Parathyroid adenoma (tissue), 2 donors: ENCODE measurements around the gene EYA3.

Source experiments
- H2AFZ ChIP-seq: fragments of 300-600 bp; sonication (generic); one replicate; pipeline ENCODE4 v1.7.0; 2017; ENCODE audit warnings: antibody characterized with exemption, mild to moderate bottlenecking
- H3K27ac ChIP-seq: fragments of 300-600 bp; sonication (generic); one replicate; pipeline ENCODE4 v1.7.0; 2017
- H3K27me3 ChIP-seq: fragments of 300-600 bp; sonication (generic); one replicate; pipeline ENCODE4 v1.7.0; 2017; ENCODE audit warnings: low read length; ENCODE audit not compliant: control insufficient read depth, insufficient read depth
- H3K36me3 ChIP-seq: fragments of 300-600 bp; sonication (generic); one replicate; pipeline ENCODE4 v1.7.0; 2017; ENCODE audit warnings: low read length; ENCODE audit not compliant: control insufficient read depth, insufficient read depth
- H3K4me1 ChIP-seq: fragments of 300-600 bp; sonication (generic); one replicate; pipeline ENCODE4 v1.7.0; 2017; ENCODE audit warnings: control low read depth
- H3K4me2 ChIP-seq: fragments of 300-600 bp; sonication (generic); one replicate; pipeline ENCODE4 v1.7.0; 2017; ENCODE audit warnings: low read length
- H3K4me3 ChIP-seq: fragments of 300-600 bp; sonication (generic); one replicate; pipeline ENCODE4 v1.7.0; 2017; ENCODE audit warnings: low read depth, low read length
- H3K79me2 ChIP-seq: fragments of 300-600 bp; sonication (generic); one replicate; pipeline ENCODE4 v1.7.0; 2017; ENCODE audit warnings: control low read depth
- H3K9ac ChIP-seq: fragments of 300-600 bp; sonication (generic); one replicate; pipeline ENCODE4 v1.7.0; 2017; ENCODE audit warnings: mild to moderate bottlenecking
- H3K9me3 ChIP-seq: fragments of 300-600 bp; sonication (generic); one replicate; pipeline ENCODE4 v1.7.0; 2017; ENCODE audit warnings: low read length; ENCODE audit not compliant: control insufficient read depth
- TF ChIP-seq, protein P1 (sequence below): fragments of 300-600 bp; sonication (generic); IDR thresholded peaks from one replicate; pipeline ENCODE4 v1.7.0; 2017; ENCODE audit warnings: antibody characterized with exemption, mild to moderate bottlenecking
- donor health status: primary hyperparathyroidism.

EYA3 gene

DNA sequence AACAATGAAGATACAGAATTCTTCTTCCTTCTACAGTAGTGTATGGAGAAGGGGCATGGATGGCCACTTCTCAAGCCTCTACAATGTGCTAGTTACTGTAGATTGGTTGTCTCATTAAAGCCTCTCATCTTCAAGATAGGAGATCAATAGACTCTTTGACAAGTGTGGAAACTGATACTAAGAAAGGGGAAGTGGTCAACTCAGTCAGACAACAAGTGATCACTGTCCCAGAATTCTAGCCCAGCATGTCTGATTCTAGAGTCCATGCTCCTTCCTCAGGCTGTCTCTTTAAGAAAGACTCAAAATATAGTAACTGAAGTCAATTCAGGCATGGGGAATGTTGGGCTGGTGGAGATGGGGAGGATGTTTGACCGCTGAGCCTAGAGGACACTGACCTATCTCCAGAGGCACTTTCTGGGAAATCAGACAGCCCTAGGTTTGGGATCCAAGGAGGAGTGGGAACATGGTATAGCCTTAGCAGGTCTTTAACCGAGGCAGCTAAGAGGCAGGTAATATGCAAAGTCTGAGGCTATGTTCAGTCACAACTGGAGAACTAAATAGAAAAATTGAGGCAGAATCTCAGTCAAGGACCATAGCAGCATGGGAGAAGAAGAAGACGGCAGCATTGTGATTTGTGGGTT is 39.3 kb upstream of the EYA3 start:
- no peaks in the 10 kb centered on the region for H3K79me2 ChIP-seq
- H2AFZ ChIP-seq, result no peak overlapping the region
- TF ChIP-seq, protein P1, sequence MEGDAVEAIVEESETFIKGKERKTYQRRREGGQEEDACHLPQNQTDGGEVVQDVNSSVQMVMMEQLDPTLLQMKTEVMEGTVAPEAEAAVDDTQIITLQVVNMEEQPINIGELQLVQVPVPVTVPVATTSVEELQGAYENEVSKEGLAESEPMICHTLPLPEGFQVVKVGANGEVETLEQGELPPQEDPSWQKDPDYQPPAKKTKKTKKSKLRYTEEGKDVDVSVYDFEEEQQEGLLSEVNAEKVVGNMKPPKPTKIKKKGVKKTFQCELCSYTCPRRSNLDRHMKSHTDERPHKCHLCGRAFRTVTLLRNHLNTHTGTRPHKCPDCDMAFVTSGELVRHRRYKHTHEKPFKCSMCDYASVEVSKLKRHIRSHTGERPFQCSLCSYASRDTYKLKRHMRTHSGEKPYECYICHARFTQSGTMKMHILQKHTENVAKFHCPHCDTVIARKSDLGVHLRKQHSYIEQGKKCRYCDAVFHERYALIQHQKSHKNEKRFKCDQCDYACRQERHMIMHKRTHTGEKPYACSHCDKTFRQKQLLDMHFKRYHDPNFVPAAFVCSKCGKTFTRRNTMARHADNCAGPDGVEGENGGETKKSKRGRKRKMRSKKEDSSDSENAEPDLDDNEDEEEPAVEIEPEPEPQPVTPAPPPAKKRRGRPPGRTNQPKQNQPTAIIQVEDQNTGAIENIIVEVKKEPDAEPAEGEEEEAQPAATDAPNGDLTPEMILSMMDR, result no peak
- no peak overlapping the region for H3K4me3 ChIP-seq
- no peak overlapping the region for H3K4me2 ChIP-seq
- no peak overlapping the region for H3K27ac ChIP-seq
- H3K4me1 ChIP-seq, result no peaks in the 10 kb centered on the region
- no peaks in the 10 kb centered on the region for H3K9me3 ChIP-seq
- no peak overlapping the region for H3K9ac ChIP-seq
- no peaks in the 10 kb centered on the region for H3K36me3 ChIP-seq
- H3K27me3 ChIP-seq, result no peaks in the 10 kb centered on the region

DNA sequence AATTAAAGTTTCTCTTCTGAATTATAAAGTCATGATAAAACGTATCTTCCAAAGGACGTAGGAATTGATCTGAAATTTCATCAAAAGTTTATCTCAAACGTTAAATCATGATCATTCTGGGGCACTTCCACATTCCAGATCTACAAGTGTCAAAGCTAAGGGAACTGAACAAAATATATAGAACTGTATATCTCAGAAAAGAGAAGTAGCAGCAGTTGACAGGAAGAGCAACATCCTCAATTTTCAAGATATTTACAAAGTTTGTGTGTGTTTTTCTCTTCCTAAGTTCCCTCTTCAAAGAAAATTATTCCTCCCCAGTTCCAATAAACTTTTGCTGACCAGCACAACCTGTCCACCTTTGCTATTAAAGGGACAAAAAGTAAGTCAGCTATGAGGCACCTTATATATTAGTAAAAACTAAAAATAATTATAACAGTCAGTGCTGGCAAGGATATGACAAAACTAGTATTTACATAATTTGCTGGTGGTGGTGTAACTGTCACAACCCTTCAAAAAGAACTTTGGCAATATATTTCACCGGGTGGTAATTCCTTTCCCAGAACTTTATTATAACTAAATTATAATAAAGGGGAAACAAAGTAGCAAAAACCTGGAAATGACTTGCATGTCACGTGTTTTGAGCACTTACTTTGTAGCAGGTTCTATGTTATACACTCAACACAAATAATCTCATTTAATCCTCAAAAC is 38.5 kb upstream of the EYA3 start:
- no peaks in the 10 kb centered on the region for H3K79me2 ChIP-seq
- no peaks in the 10 kb centered on the region for H3K27me3 ChIP-seq
- H3K4me1 ChIP-seq, result no peaks in the 10 kb centered on the region
- H3K36me3 ChIP-seq, result no peaks in the 10 kb centered on the region
- no peak overlapping the region for H2AFZ ChIP-seq
- TF ChIP-seq, protein P1, result no peak
- H3K9ac ChIP-seq, result no peak overlapping the region
- H3K4me3 ChIP-seq, result no peak overlapping the region
- no peak overlapping the region for H3K27ac ChIP-seq
- H3K9me3 ChIP-seq, result no peaks in the 10 kb centered on the region
- no peak overlapping the region for H3K4me2 ChIP-seq

DNA sequence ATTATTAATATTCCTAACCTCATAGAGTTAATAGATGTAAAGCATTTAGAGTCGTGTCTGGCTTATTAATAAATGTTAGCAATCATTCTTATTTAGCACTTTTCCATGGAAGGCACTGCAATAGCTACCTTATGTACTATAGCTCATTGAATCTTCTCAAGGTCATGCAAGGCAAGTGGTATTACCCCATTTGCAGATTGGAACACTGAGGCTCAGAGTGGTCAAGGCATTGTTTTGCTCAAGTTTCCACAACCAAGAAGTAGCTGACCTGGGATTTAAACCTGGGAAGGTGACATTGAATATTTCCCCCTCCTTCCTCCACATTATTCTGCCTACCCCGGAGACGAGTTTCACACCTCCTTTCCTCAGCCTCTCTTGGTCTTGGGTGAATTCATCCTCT is 37.8 kb upstream of the EYA3 start:
- no peak overlapping the region for H3K4me3 ChIP-seq

DNA sequence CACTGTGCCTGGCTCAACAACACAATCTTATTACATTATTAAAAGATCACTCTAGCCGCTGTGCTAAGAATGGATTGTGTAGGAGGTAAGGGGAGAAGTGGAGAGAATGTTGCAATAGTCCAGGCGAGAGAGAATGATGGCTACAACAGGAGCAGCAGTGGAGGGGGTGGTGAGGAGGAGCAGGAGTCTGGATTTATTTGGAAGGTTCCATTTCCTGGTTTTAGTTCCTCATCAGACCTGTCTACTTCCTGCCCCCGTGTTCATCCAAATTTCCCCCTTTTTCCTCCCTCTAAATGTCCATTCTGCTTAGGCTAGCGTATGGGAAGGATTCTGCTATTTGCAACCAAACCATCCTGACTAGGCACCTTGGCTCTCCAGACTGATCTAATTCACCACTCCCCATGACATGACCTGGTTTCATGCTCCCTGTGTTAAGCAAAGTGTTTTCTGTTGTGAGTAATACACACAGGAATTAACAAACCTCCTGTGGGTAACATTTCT is 35.1 kb upstream of the EYA3 start:
- Histone ChIP-seq H3K79me2 (no peaks in the 10 kb centered on the region), H3K36me3 (no peaks in the 10 kb centered on the region), H3K4me1 (no peaks in the 10 kb centered on the region), H2AFZ (no peak overlapping the region), H3K27me3 (no peaks in the 10 kb centered on the region), H3K9me3 (no peaks in the 10 kb centered on the region), H3K9ac (no peak overlapping the region), H3K27ac (no peak overlapping the region), H3K4me3 (no peak overlapping the region), H3K4me2 (no peak overlapping the region)
- TF ChIP-seq, protein P1, result no peak

More for the DNA sequence above, 37.8 kb upstream of the EYA3 start:
- Histone ChIP-seq H3K79me2 (no peaks in the 10 kb centered on the region), H3K9ac (no peak overlapping the region), H3K4me2 (no peak overlapping the region), H3K4me1 (no peaks in the 10 kb centered on the region), H3K9me3 (no peaks in the 10 kb centered on the region), H3K27me3 (no peaks in the 10 kb centered on the region), H2AFZ (no peak overlapping the region), H3K27ac (no peak overlapping the region), H3K36me3 (no peaks in the 10 kb centered on the region)
- TF ChIP-seq, protein P1, result no peak
